Esophagus squamous epithelium (tissue), 5 donors: ENCODE measurements around the gene KMT2C. TPM values are rescaled to one million over a fixed set of nuclear protein-coding genes. Genes with fewer than 3 reads are reported as not detected.

Experiments used
- DNase-seq: peaks from one replicate; lab custom pipeline; 2025; lab: John Stamatoyannopoulos, UW
- H3K27ac ChIP-seq, 4 donors: fragments of 200-600 bp; sonication (generic); one replicate each; pipeline ENCODE4 v1.5.1; 2016 to 2019; ENCODE audit warnings: mild to moderate bottlenecking in 1 of 4
- H3K27me3 ChIP-seq, 4 donors: fragments of 200-600 bp; sonication (generic); 1 replicate in 3 of 4; 2 replicates in 1 of 4; pipeline versions ENCODE4 v1.5.1 to v1.6.0; 2017 to 2021; ENCODE audit warnings: antibody characterized with exemption in 1 of 4
- H3K36me3 ChIP-seq, 3 donors: fragments of 200-600 bp; sonication (generic); one replicate each; pipeline ENCODE4 v1.5.1; 2016 to 2019
- H3K4me1 ChIP-seq, 3 donors: fragments of 200-600 bp; sonication (generic); one replicate each; pipeline ENCODE4 v1.5.1; 2017 to 2019
- H3K4me3 ChIP-seq, 4 donors: fragments of 200-600 bp; sonication (generic); 1 replicate in 3 of 4; 2 replicates in 1 of 4; pipeline ENCODE4 v1.5.1; 2016 to 2019; ENCODE audit warnings: mild to moderate bottlenecking in 2 of 4, moderate library complexity in 1 of 4
- H3K9me3 ChIP-seq, 3 donors: fragments of 200-600 bp; sonication (generic); one replicate each; pipeline ENCODE4 v1.5.1; 2016 to 2019
- CTCF ChIP-seq, 6 experiments: fragments of 450-650 bp in 4 of 6; fragments of 200-600 bp in 2 of 6; sonication (generic) in 2 of 6; IDR thresholded peaks; one replicate each; pipeline ENCODE4 v1.5.1; 2016 to 2019; ENCODE audit warnings: antibody characterized with exemption in 6 of 6, mild to moderate bottlenecking in 4 of 6, moderate library complexity in 4 of 6
- POLR2A ChIP-seq, 4 donors: fragments of 450-650 bp; IDR thresholded peaks; one replicate each; pipeline ENCODE4 v1.6.1; 2017; ENCODE audit warnings: antibody characterized with exemption in 4 of 4, mild to moderate bottlenecking in 4 of 4, moderate library complexity in 3 of 4
- WGBS, 2 donors: methylation state at CpG; one replicate each; pipeline ENCODE4 v1.1.5; 2018; 5-methylcytosine and 5-hydroxymethylcytosine counted together
- intact Hi-C: fragments of 100-400 bp; cut with DNase I; formaldehyde crosslinking; loops from one replicate; pipeline ENCODE4 v1.15.0; 2022
- total RNA-seq, 4 donors: library from RNA; depleted of rRNA; stranded (reverse); fragments of >200 nt; gene quantifications; one replicate each; pipeline ENCODE4 v1.1.0, GENCODE V29; 2016
- donor health status: DM: yes; HTN: yes; CAD: no.

Gene KMT2C
- total RNA-seq, 4 donors from 2014 or later: 25.1 to 64.7 (median 43.4) TPM

- Histone ChIP-seq H3K9me3 (no peaks in the 10 kb centered on the region), H3K27ac (no peak overlapping the region), H3K4me1 (no peaks in the 10 kb centered on the region), H3K27me3 (no peaks in the 10 kb centered on the region), H3K4me3 (no peak overlapping the region), H3K36me3 (peaks cover 23 to 97% (median 25%) of the 10 kb centered on the region in 3 donors)
- WGBS, 2 donors: 90 to 98% methylated on average over 5 of the region's 5 CpGs
- intact Hi-C loops: no loop called here
- DNase-seq: no peak
- TF ChIP-seq CTCF (IDR thresholded peaks at IDR 0.05): no peak
- no peak for TF ChIP-seq POLR2A (IDR thresholded peaks at IDR 0.05)
These were observed 255.8 kb downstream of the KMT2C start for GRCh38 chr7:152180048-152180447.

- intact Hi-C loops: no loop called here
- 95 to 96% methylated on average over 3 of the region's 3 CpGs for WGBS, 2 donors
These were observed 257.3 kb downstream of the KMT2C start for GRCh38 chr7:152178405-152179058.

GRCh38 chr7:152177681-152178404 lies 258.0 kb downstream of the KMT2C start:
- Histone ChIP-seq H3K36me3 (peaks cover 20 to 100% (median 25%) of the 10 kb centered on the region in 3 donors), H3K4me3 (no peak overlapping the region), H3K27ac (no peak overlapping the region), H3K9me3 (no peaks in the 10 kb centered on the region), H3K4me1 (no peaks in the 10 kb centered on the region), H3K27me3 (no peaks in the 10 kb centered on the region)
- WGBS, 2 donors: 90 to 96% methylated on average over 7 of the region's 7 CpGs
- intact Hi-C loops: no loop called here
- TF ChIP-seq POLR2A (IDR thresholded peaks at IDR 0.05) (no peak), CTCF (IDR thresholded peaks at IDR 0.05) (no peak)
- no peak for DNase-seq

More at GRCh38 chr7:152178405-152179058, 257.3 kb downstream of the KMT2C start:
- H3K27me3 ChIP-seq: no peaks in the 10 kb centered on the region
- H3K27ac ChIP-seq: no peak overlapping the region
- H3K9me3 ChIP-seq: no peaks in the 10 kb centered on the region
- H3K36me3 ChIP-seq: peaks cover 20 to 100% (median 25%) of the 10 kb centered on the region in 3 donors
- no peak for DNase-seq
- no peaks in the 10 kb centered on the region for H3K4me1 ChIP-seq
- TF ChIP-seq CTCF (IDR thresholded peaks at IDR 0.05) (no peak), POLR2A (IDR thresholded peaks at IDR 0.05) (no peak)
- H3K4me3 ChIP-seq: no peak overlapping the region

GRCh38 chr7:152176797-152177196 lies 259.0 kb downstream of the KMT2C start:
- no peaks in the 10 kb centered on the region for H3K4me1 ChIP-seq
- TF ChIP-seq POLR2A (IDR thresholded peaks at IDR 0.05) (no peak), CTCF (IDR thresholded peaks at IDR 0.05) (no peak)

More at GRCh38 chr7:152176797-152177196, 259.0 kb downstream of the KMT2C start:
- peaks cover 18 to 100% (median 20%) of the 10 kb centered on the region in 3 donors for H3K36me3 ChIP-seq
- DNase-seq: no peak
- intact Hi-C loops: no loop called here
- no peaks in the 10 kb centered on the region for H3K27me3 ChIP-seq
- H3K4me3 ChIP-seq: no peak overlapping the region
- no peak overlapping the region for H3K27ac ChIP-seq
- H3K9me3 ChIP-seq: no peaks in the 10 kb centered on the region
- 89 to 90% methylated on average over 2 of the region's 2 CpGs for WGBS, 2 donors
